ENCODE measurements around the gene CCDC74B. TPM values are rescaled to one million over a fixed set of nuclear protein-coding genes. Genes with fewer than 3 reads are reported as not detected.
"Not testable (repeated sequence)": the region's sequence is repeated elsewhere in the genome, so short reads cannot be mapped to it uniquely, and the experiment has no call there.

The CCDC74B gene
- total and polyA plus RNA-seq, 10 donors: 0.27 to 2.5 (median 0.59) TPM; not detected in 2

DNA sequence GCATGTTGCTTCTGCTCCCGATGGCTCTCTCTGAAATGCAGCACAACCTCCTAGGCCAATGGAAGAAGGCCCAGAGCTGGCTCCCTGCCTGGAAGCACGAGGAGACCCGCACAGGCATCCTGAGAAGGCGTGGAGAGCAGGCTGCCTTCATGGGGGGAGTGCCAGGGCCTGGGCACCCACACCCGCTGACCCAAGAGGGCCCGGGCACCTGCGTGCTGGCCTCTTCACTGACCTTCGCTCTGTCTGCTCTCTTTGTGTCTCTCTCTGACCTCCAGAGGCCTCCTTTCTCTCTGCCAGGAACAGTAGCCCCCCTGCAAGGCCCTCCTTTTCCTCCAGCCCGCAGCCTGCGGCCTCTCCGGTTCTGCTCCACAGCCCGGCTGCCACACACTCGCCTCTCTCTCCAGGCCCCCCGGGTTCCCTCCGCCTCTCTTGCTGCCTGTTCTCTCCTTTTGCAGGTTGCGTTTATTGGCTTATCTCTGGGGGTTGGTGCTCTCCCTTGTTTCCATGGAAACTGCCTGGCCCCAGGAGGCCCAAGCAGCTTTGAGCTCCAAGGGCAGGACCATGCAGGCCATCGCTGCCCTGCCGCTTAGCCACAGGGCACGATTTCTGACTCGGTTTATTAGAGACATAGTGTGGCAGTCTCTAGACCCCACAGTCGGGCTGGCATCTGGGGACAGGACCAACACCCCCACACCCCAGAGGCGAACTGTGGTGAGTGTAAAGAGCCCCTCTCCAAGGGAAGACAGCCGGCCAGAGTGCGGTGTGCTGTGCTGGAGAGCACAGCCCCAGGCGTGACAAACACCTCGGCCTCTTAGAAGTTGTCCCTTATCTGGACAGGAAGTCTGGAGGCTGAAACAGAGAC is 38.8 kb upstream of the CCDC74B start:
- 82 to 93% (median 86%) methylated on average over 24 to 26 of the region's 26 CpGs for WGBS, 5 donors
- Histone ChIP-seq H3K9me3 (no peaks in the 10 kb centered on the region), H3K27me3 (replicated peaks in 1 of 7) (no peaks in the 10 kb centered on the region), H3K36me3 (peaks cover 0 to 36% (median 0%) of the 10 kb centered on the region in 6 donors), H3K4me3 (peak overlapping the region in 5 of 8 donors; percentile 88 to 99 (median 99)), H3K27ac (peak overlapping the region in 3 of 8 donors; percentile 97), H3K4me1 (peaks cover 15 to 48% (median 31%) of the 10 kb centered on the region in 6 donors)
- TF ChIP-seq POLR2A (IDR thresholded peaks at IDR 0.05) (no peak), POLR2AphosphoS5 (IDR thresholded peaks at IDR 0.05) (no peak)
- TF ChIP-seq, protein P1, sequence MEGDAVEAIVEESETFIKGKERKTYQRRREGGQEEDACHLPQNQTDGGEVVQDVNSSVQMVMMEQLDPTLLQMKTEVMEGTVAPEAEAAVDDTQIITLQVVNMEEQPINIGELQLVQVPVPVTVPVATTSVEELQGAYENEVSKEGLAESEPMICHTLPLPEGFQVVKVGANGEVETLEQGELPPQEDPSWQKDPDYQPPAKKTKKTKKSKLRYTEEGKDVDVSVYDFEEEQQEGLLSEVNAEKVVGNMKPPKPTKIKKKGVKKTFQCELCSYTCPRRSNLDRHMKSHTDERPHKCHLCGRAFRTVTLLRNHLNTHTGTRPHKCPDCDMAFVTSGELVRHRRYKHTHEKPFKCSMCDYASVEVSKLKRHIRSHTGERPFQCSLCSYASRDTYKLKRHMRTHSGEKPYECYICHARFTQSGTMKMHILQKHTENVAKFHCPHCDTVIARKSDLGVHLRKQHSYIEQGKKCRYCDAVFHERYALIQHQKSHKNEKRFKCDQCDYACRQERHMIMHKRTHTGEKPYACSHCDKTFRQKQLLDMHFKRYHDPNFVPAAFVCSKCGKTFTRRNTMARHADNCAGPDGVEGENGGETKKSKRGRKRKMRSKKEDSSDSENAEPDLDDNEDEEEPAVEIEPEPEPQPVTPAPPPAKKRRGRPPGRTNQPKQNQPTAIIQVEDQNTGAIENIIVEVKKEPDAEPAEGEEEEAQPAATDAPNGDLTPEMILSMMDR (IDR thresholded peaks at IDR 0.05 in 8 of 11, conservative IDR thresholded peaks at IDR 0.05 in 3 of 11): no peak
- peak; percentile 81 for DNase-seq
- intact Hi-C loops (cut with DNase I; ENCODE audit: low total_unique reads): loop anchor here (10.0 kb wide), 1 partner anchor 151 kb away; no protein-coding TSS in a partner anchor

DNA sequence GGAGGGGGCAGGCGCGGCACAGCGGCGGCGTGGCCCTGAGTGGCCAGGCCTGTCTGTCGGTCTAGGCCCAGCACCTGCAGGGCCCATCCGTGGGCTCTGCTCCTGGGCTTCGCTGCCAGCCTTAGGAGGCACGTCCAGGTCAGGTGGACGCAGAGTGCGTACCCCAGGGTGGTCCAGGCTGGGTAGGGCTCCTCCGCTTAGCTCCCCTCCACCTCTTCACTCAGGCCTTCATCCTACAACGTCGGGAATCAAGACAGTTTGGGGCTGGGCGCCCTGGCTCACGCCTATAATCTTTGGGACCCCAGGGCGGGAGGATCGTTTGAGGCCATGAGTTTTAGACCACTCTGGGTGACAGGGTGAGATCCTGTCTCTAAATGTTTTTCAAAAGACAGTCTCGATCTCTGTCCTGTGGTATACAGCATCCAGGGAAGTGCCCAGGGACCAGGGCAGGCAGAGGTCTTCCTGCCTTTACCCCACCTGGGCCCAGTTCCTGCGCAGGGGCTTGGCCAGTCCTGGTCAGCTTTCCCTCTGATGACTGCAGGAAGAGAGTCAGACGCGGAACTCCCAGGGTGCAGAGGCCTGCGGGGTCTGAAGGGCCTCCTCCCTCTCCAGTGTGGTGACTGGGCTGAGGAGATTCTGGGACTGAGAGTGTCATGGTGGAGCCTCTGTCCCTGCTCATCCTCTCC is 38.1 kb upstream of the CCDC74B start:
- H3K27me3 ChIP-seq (replicated peaks in 1 of 7); H3K9me3 ChIP-seq: not testable (repeated sequence)
- DNase-seq: peak; percentile 82
- Histone ChIP-seq H3K4me1 (peaks cover 15 to 49% (median 31%) of the 10 kb centered on the region in 6 donors), H3K36me3 (peaks cover 0 to 37% (median 0%) of the 10 kb centered on the region in 6 donors), H3K27ac (peak overlapping the region in 4 of 8 donors; percentile 97), H3K4me3 (peak overlapping the region; percentile 14 to 99 (median 97))
- 23 to 100% (median 32%) methylated on average over 2 to 23 of the region's 23 CpGs for WGBS, 5 donors
- intact Hi-C loops (cut with DNase I; ENCODE audit: low total_unique reads): loop anchor here (10.0 kb wide), 1 partner anchor 152 kb away; no protein-coding TSS in a partner anchor

DNA sequence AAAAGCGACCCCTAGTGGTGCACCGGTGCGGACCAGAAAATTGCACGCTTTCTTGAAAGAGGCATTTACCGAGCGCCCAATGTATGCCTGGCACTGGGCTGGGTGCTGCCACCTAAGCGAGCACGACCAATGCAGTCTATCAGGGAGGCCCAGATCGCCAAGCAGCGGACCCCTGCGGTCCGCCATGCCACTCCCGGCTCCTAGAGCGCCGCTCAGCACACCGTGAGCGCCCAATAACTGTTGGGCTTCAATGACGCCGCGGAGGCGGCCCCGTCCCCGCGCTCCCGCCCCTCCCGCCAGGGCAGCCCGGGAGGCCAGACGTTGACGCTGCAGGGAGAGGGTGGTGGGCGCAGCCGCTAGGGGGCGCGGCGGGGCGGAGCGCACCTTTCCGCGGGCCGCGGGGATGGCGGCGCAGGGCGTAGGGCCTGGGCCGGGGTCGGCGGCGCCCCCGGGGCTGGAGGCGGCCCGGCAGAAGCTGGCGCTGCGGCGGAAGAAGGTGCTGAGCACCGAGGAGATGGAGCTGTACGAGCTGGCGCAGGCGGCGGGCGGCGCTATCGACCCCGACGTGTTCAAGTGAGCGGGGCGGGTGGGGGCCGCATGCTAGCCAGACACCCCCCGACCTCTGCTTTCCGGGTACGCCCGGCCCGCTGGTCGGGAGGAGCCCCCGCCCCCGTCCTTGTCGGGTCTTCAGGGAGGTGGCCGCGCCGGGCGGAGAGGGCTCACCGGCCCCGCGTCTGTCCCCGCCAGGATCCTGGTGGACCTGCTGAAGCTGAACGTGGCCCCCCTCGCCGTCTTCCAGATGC is 37.2 kb upstream of the CCDC74B start, which contains the start of gene MZT2B:
Gene MZT2B, plus strand, starts transcription at position 383 of the 803 bp plus-strand sequence. Its CDS starts 21 bp downstream, at position 404.
- DNase-seq: peak; percentile 98
- intact Hi-C loops (cut with DNase I; ENCODE audit: low total_unique reads): loop anchor here (10.0 kb wide), 1 partner anchor 153 kb away; no protein-coding TSS in a partner anchor
- H3K36me3 ChIP-seq: peaks cover 0 to 42% (median 0%) of the 10 kb centered on the region in 6 donors

More for the DNA sequence above, 37.2 kb upstream of the CCDC74B start, which contains the start of gene MZT2B:
- TF ChIP-seq POLR2AphosphoS5 (IDR thresholded peaks at IDR 0.05) (peak; percentile 26 to 52 (median 42)), POLR2A (IDR thresholded peaks at IDR 0.05) (peak in 1 of 3 donors; percentile 43)
- TF ChIP-seq, protein P1 (IDR thresholded peaks at IDR 0.05 in 8 of 11, conservative IDR thresholded peaks at IDR 0.05 in 3 of 11): peak; percentile 55 to 96 (median 92)
- not testable (repeated sequence) for H3K9me3 ChIP-seq; H3K27me3 ChIP-seq (replicated peaks in 1 of 7)
- H3K27ac ChIP-seq: peak within 1 kb of the TSS; percentile 90 to 97 (median 95)
- peaks cover 15 to 49% (median 31%) of the 10 kb centered on the region in 6 donors for H3K4me1 ChIP-seq
- peak within 1 kb of the TSS; percentile 79 to 100 (median 98) for H3K4me3 ChIP-seq
- 0 to 1% (median 1%) methylated on average over 3 to 83 of the region's 86 CpGs for WGBS, 5 donors
